Astrocyte (in vitro differentiated cells and primary cell): Measurements from ENCODE around the gene RPL12. TPM values are rescaled to one million over a fixed set of nuclear protein-coding genes. Genes with fewer than 3 reads are reported as not detected.

Source experiments
- DNase-seq: peaks from one replicate; pipeline ENCODE4 v3.0.0-alpha.2; 2010; ENCODE audit warnings: low read depth
- FAIRE-seq: peaks from 2 replicates; lab custom pipeline; 2011; peaks lifted over from hg19 to GRCh38; lab: Jason Lieb, UNC
- H2AFZ ChIP-seq: 2 replicates; pipeline ENCODE4 v1.6.0; 2012; ENCODE audit warnings: low read depth, low read length, inconsistent platforms
- H3K27ac ChIP-seq: 2 replicates; pipeline ENCODE4 v1.5.1; 2011; ENCODE audit warnings: low read depth, low read length, inconsistent platforms
- H3K27me3 ChIP-seq: 2 replicates; pipeline ENCODE4 v1.6.0; 2011; ENCODE audit warnings: low read length, inconsistent platforms; ENCODE audit not compliant: insufficient read depth
- H3K36me3 ChIP-seq: 2 replicates; pipeline ENCODE4 v1.5.1; 2011; ENCODE audit warnings: low read length, inconsistent platforms; ENCODE audit not compliant: insufficient read depth
- H3K4me1 ChIP-seq: 2 replicates; pipeline ENCODE4 v1.5.1; 2011; ENCODE audit warnings: low read length, inconsistent platforms; ENCODE audit not compliant: insufficient read depth
- H3K4me2 ChIP-seq: 2 replicates; pipeline ENCODE4 v1.6.0; 2012; ENCODE audit warnings: low read length, inconsistent platforms
- H3K4me3 ChIP-seq: 2 replicates; pipeline ENCODE4 v1.5.1; 2011; ENCODE audit warnings: low read depth, mild to moderate bottlenecking, low read length, inconsistent platforms; ENCODE audit not compliant: insufficient read depth
- H3K79me2 ChIP-seq: 2 replicates; pipeline ENCODE4 v1.6.0; 2012; ENCODE audit warnings: mild to moderate bottlenecking, low read length, inconsistent platforms; ENCODE audit not compliant: insufficient read depth
- H3K9ac ChIP-seq: 2 replicates; pipeline ENCODE4 v1.6.0; 2012; ENCODE audit warnings: mild to moderate bottlenecking, low read length, inconsistent platforms
- H3K9me3 ChIP-seq: 2 replicates; pipeline ENCODE4 v1.5.1; 2012; ENCODE audit warnings: low read depth, mild to moderate bottlenecking, low read length, inconsistent platforms; ENCODE audit not compliant: insufficient read depth
- H4K20me1 ChIP-seq: 2 replicates; pipeline ENCODE4 v1.6.0; 2012; ENCODE audit warnings: low read length, inconsistent platforms; ENCODE audit not compliant: insufficient read depth
- H3K27ac Mint-ChIP-seq: one replicate; pipeline ENCODE4 v1.8.0; 2021; ENCODE audit warnings: mild to moderate bottlenecking, mixed read lengths; ENCODE audit not compliant: unreplicated experiment
- H3K27me3 Mint-ChIP-seq: one replicate; pipeline ENCODE4 v1.8.0; 2021; ENCODE audit warnings: low read depth, mixed read lengths; ENCODE audit not compliant: unreplicated experiment
- H3K36me3 Mint-ChIP-seq: one replicate; pipeline ENCODE4 v1.8.0; 2021; ENCODE audit warnings: low read depth, mixed read lengths; ENCODE audit not compliant: unreplicated experiment
- H3K4me1 Mint-ChIP-seq: one replicate; pipeline ENCODE4 v1.8.0; 2021; ENCODE audit warnings: low read depth, mixed read lengths; ENCODE audit not compliant: unreplicated experiment
- H3K4me3 Mint-ChIP-seq: one replicate; pipeline ENCODE4 v1.8.0; 2021; ENCODE audit warnings: mild to moderate bottlenecking, moderate library complexity, mixed read lengths; ENCODE audit not compliant: unreplicated experiment
- H3K9me3 Mint-ChIP-seq: one replicate; pipeline ENCODE4 v1.8.0; 2021; ENCODE audit warnings: mild to moderate bottlenecking, mixed read lengths; ENCODE audit not compliant: unreplicated experiment
- EZH2 ChIP-seq: IDR thresholded peaks from 2 replicates; pipeline ENCODE4 v1.6.1; 2012; ENCODE audit warnings: mild to moderate bottlenecking, low read length, inconsistent platforms; ENCODE audit not compliant: insufficient read depth
- total RNA-seq: library from RNA; stranded (reverse); gene quantifications from 2 replicates; pipeline ENCODE4 v1.2.1, GENCODE V29; 2021
- TF ChIP-seq, protein P1 (sequence below): IDR thresholded peaks from 2 replicates; pipeline ENCODE4 v1.5.1; 2011; ENCODE audit warnings: low read depth, mild to moderate bottlenecking, inconsistent platforms, low read length, moderate library complexity; ENCODE audit not compliant: insufficient read depth

The RPL12 gene
- total RNA-seq, 1 donor from 2014 or later: 1,189 TPM

DNA sequence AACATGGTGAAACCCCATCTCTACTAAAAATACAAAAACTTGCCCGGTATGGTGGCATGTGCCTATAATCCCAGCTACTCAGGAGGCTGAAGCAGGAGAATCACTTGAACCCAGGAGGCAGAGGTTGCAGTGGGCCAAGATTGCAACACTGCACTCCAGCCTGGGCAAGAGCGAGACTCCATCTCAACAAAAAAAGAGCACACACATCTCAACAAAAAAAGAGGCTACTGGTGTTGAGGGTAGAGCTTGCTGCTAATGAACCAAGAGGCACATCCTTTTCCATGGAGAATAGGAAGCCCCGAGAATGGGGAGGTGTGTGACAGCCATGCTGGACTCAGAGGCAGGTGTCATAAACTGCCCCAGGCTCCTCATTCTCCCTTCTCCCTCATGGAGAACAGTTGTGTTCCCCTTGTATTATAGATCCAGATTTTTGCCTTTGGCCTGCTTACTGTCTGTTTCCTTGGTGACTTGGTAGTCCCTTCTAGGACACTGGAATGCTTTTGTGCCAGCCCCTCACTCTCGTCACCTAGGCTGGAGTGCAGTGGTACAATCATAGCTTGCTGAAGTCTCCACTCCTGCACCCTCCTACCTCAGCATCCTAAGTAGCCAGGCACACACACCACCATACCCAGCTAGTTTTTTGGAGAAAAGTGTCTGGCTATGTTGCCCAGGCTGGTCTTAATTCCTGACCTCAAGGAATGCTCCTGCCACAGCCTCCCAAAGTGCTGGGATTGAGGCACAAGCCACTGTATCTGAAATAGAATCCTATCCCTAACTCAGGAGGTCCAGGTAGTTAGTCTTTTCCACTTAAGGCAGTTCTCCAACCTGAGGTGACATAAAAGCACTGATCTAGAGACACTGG, 5.1 kb downstream of the RPL12 start:
- H2AFZ ChIP-seq: no peak overlapping the region
- peak overlapping the region; percentile 41 for H3K27ac Mint-ChIP-seq
- no peak overlapping the region for H3K4me3 ChIP-seq
- H3K4me1 Mint-ChIP-seq: peaks cover 26% of the 10 kb centered on the region
- H4K20me1 ChIP-seq: peaks cover 72% of the 10 kb centered on the region
- H3K9ac ChIP-seq: no peak overlapping the region
- H3K27me3 Mint-ChIP-seq: no peaks in the 10 kb centered on the region
- H3K79me2 ChIP-seq: peaks cover 34% of the 10 kb centered on the region
- H3K4me2 ChIP-seq: no peak overlapping the region
- TF ChIP-seq, protein P1, sequence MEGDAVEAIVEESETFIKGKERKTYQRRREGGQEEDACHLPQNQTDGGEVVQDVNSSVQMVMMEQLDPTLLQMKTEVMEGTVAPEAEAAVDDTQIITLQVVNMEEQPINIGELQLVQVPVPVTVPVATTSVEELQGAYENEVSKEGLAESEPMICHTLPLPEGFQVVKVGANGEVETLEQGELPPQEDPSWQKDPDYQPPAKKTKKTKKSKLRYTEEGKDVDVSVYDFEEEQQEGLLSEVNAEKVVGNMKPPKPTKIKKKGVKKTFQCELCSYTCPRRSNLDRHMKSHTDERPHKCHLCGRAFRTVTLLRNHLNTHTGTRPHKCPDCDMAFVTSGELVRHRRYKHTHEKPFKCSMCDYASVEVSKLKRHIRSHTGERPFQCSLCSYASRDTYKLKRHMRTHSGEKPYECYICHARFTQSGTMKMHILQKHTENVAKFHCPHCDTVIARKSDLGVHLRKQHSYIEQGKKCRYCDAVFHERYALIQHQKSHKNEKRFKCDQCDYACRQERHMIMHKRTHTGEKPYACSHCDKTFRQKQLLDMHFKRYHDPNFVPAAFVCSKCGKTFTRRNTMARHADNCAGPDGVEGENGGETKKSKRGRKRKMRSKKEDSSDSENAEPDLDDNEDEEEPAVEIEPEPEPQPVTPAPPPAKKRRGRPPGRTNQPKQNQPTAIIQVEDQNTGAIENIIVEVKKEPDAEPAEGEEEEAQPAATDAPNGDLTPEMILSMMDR: no peak
- TF ChIP-seq EZH2: no peak
- peaks cover 26% of the 10 kb centered on the region for H3K9me3 ChIP-seq
- peaks cover 73% of the 10 kb centered on the region for H3K36me3 Mint-ChIP-seq
- DNase-seq: no peak
- peaks cover 64% of the 10 kb centered on the region for H3K36me3 ChIP-seq
- H3K9me3 Mint-ChIP-seq: peaks cover 20% of the 10 kb centered on the region
- H3K27me3 ChIP-seq: no peaks in the 10 kb centered on the region
- FAIRE-seq: no peak
- H3K4me3 Mint-ChIP-seq: no peak overlapping the region
- H3K4me1 ChIP-seq: peaks cover 19% of the 10 kb centered on the region
- no peak overlapping the region for H3K27ac ChIP-seq

DNA sequence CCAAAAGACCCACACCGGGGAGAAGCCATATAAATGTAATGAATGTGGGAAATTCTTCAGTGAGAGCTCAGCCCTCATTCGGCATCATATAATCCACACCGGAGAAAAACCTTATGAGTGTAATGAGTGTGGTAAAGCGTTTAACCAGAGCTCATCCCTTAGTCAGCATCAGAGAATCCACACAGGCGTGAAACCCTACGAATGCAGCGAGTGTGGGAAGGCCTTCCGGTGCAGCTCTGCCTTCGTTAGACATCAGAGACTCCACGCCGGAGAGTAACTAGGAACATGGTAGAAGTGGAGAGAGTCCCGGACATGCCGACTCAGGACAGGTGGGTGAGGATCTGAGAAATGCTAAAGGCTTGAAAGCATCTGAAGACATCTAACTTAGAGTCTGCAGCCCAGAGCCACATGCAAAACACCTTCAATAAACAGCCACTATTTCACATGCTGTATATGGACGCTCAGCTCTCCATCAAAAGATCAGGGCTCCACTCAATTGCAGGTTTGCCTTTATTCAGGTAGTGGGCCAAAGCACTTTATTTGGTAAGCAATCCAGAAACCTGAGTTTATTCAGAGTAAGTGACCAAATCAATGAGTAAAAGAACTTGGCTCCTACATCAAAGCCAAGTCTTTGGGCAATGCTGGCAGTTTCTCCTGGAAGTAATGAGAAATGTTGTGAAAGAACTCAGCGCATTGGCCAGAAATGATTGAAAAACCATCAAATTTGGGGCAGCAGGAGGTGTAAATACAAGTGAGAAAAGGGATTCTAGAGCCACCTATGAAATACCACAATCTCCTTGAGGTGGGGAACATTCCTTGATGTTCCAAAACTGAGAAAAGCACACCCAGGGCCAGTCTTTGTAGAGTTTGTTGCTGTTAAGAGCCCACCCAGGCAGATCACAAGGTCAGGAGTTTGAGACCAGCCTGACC, 6.0 kb downstream of the RPL12 start:
- no peak for TF ChIP-seq EZH2
- TF ChIP-seq, protein P1: no peak
- Histone ChIP-seq H3K36me3 (peaks cover 69% of the 10 kb centered on the region), H2AFZ (no peak overlapping the region), H4K20me1 (peaks cover 64% of the 10 kb centered on the region), H3K27me3 (no peaks in the 10 kb centered on the region), H3K4me1 (peaks cover 19% of the 10 kb centered on the region), H3K9me3 (peaks cover 26% of the 10 kb centered on the region), H3K9ac (no peak overlapping the region), H3K27ac (no peak overlapping the region), H3K4me2 (no peak overlapping the region), H3K79me2 (peaks cover 28% of the 10 kb centered on the region), H3K4me3 (no peak overlapping the region)
- Mint-ChIP-seq H3K4me1 (peaks cover 26% of the 10 kb centered on the region), H3K36me3 (peaks cover 81% of the 10 kb centered on the region), H3K9me3 (peaks cover 20% of the 10 kb centered on the region), H3K27me3 (no peaks in the 10 kb centered on the region), H3K27ac (no peak overlapping the region), H3K4me3 (peak overlapping the region; percentile 50)
- DNase-seq (peak; percentile 32), FAIRE-seq (no peak)
